ENCODE data around the gene HCN2.
"Not testable (repeated sequence)": the region's sequence is repeated elsewhere in the genome, so short reads cannot be mapped to it uniquely, and the experiment has no call there.

HCN2 gene

DNA sequence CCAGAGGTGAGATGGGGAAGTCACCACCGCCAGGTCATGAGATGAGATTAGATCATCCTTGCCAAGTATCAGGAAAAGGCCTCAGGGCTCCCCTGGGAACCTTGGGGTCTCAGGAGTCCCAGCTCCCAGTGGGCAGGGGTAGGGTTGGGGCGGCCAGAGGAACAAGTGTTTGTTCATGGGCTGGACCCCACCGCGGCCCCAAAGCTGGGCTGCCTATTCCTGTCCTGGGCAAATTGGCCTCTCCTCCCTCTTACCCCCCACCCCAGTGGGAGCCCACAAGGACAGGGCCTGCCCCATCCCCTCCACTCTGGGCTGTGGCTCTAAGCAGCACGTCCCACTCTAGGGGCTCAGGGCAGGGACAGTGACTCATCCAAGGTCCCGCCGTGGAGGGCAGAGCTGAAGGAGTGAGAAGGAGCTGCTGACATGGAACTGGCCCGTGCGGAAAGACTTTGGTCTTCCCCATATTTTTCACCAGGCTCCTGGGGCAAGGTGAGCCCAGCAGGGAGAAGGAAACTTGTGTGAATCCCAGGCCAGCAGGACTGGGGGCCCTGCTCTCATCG is 4.0 kb upstream of the HCN2 start:
- no peak for DNase-seq (ENCODE audit: low spot score)

- DNase-seq (ENCODE audit: low spot score): peak; percentile 91
Measured at GRCh38 chr19:588093-588740, 1.5 kb upstream of the HCN2 start.

GRCh38 chr19:588741-589692 is 664 bp upstream of the HCN2 start:
- DNase-seq (ENCODE audit: low spot score): no peak

- peak; percentile 70 for DNase-seq (ENCODE audit: low spot score)
Measured at GRCh38 chr19:590396-590745, 690 bp downstream of the HCN2 start.

DNA sequence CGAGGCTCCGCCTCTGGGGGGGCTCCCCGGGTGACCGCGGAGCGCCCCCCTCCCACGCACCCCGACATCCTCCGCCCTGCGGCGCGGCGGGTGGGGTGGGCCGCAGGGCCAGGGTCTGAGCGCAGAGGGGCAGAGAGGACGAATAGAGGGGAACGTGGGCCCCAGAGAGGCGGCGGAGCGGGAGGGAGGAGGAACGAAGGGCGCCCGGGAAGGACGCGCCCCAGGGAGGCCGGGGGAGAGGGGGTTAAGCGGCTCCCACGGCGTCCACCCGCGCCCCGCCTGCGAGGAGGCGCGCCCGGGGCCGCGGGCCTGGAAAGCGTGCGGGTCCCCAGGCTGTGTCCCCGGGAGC is 1.0 kb downstream of the HCN2 start:
- DNase-seq (ENCODE audit: low spot score): no peak

- no peak for DNase-seq (ENCODE audit: low spot score)
Measured at GRCh38 chr19:591099-591958, 1.6 kb downstream of the HCN2 start.

DNA sequence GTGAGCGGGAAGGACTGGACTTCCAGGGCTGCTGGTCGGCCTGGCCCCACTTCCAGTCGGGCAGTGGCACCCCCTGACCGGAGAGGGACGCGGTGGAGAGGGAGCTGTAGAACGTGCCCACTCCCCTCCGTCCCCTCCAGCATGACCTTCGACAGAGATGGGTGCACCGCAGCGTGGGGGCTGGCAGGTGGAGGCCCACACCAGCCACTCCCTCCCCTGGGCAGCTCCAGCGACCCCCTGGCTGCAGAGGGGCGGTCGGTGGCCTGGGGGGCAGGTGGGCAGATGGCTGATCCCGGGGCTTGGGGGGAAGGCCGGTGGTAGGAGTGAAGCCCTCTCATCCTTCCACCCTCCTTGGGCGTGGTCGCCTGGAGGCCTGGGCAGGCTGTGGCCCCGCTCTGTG is 2.4 kb downstream of the HCN2 start:
- DNase-seq (ENCODE audit: low spot score): no peak

- DNase-seq (ENCODE audit: low spot score): no peak
Measured at GRCh38 chr19:593055-593454, 3.4 kb downstream of the HCN2 start.

- DNase-seq (ENCODE audit: low spot score): no peak
Measured at GRCh38 chr19:593505-593904, 3.8 kb downstream of the HCN2 start.

- DNase-seq (ENCODE audit: low spot score): no peak
Measured at GRCh38 chr19:594265-594870, 4.7 kb downstream of the HCN2 start.

DNA sequence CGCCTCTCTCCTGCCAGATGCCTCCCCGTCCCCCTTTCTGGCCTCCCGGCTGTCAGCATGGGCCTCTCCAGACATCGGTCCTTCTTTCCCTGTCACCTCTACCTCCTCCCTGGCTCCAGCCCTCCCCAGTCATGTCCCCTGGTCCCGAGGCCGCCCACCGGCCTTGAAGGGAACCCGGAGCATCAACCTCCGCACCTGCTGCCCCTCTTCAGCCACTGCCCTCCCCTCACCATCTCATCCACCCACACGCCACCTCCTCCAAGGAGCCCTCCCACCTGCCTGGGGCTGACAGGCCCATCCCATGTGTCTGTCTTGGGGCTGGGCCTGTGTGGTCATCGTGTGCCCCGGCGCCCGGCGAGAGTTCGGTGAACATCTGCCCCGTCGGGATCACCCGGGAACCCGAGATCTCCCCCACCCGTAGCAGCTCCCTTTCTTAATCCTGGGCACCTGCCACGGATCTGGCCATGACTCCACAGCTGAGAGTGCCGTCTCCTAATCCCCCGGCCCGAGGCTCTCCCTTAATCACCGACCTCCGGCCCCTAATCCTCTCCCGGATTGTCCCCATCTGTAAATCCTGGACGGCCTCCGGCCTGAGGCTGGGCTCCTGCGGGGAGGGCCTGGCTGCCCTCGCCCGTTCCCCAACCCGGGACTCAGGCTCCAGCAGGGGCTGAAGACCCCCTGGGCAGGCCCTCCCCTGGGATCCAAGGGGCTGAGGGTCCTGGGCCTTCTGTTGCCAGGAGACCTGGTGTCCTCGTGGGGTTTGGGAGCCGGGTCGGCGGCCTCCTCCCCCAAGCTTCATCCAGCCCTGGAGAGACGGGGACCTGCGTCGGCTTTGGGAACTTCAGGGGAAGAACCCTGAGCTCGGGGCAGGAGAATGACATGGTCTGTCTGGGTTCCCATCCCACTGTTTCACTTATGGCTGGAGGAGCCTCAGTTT is 5.9 kb downstream of the HCN2 start:
- DNase-seq (ENCODE audit: low spot score): peak; percentile 81

- DNase-seq (ENCODE audit: low spot score): no peak
Measured at GRCh38 chr19:596263-596655, 6.6 kb downstream of the HCN2 start.

DNA sequence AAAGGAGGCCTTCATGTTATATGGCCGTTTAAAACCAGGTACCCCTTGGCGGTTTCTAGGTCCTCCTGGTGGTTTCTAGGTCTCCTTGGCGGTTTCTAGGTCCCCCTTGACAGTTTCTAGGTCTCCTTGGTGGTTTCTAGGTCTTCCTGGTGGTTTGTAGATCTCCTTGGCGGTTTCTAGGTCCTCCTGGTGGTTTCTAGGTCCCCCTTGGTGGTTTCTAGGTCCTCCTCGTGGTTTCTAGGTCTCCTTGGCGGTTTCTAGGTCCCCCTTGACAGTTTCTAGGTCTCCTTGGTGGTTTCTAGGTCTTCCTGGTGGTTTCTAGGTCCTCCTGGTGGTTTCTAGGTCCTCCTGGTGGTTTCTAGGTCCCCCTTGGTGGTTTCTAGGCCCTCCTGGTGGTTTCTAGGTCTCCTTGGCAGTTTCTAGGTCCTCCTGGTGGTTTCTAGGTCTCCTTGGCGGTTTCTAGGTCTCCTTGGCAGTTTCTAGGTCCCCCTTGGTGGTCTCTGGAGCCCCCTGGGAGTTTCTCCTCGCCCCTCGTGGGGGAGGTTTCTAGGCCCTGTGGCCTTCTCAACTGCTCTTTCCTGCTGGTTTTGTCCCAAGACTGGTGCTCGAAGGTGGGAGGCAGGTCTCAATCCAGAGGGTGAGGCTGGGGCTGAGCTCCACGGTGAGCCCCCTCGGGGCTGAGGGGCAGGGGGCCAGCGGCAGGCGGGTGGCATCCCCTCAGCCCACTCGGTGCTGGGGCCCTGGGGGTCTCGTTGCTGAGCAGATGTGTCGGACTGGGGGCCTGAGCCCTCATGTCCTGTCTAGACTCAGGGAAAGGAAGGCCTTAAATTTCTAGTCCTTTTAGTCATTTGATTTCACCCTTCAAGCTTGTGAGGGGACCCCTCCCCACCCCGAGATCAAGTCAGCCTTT is 8.0 kb downstream of the HCN2 start:
- DNase-seq (ENCODE audit: low spot score): no peak

- no peak for DNase-seq (ENCODE audit: low spot score)
Measured at GRCh38 chr19:601310-601709, 11.6 kb downstream of the HCN2 start.

- DNase-seq (ENCODE audit: low spot score): no peak
Measured at GRCh38 chr19:601790-602189, 12.1 kb downstream of the HCN2 start.

DNA sequence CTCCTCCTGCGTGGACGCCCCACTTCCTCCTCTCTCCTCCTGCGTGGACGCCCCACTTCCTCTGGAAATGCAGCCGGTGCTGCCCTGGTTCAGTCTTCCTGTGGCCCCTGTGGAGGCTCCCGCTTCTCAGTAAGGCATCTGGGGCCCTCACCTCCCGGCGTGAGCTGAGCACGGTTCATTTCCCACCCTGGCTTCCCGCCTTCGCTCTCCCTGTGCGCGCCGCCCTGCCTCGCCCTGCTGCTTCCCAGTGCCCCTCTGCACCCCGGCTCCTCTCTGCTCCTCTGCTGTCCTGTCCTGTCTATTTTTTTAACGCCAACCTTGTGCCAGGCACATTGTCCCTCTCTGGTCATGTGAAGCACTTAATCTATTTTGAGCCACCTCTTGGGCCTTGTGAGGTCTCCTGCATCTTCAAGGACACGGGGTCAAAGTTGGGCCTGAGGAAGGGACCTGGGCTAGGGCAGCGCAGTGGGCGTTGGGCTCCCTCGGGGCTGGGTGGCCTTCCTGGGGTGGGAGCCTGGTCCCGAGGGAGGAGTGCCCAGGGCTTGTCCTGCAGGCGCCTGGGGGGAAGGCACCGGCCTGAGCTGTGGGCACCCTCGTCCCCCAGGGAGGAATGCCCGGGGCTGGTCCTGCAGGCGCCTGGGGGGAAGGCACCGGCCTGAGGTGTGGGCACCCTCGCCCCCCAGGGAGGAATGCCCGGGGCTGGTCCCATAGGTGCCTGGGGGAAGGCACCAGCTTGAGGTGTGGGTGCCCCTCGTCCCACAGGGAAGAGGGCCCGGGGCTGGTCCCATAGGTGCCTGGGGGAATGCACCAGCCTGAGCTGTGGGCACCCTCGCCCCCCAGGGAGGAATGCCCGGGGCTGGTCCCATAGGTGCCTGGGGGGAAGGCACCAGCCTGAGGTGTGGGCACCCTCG is 13.0 kb downstream of the HCN2 start:
- no peak for DNase-seq (ENCODE audit: low spot score)

DNA sequence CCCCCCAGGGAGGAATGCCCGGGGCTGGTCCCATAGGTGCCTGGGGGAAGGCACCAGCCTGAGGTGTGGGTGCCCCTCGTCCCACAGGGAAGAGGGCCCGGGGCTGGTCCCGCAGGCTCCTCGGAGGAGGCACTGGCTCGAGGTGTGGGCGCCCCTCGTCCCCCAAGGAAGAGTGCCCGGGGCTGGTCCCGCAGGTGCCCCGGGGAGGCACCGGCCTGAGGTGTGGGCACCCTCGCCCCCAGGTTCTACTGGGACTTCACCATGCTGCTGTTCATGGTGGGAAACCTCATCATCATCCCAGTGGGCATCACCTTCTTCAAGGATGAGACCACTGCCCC is 13.6 kb downstream of the HCN2 start:
- DNase-seq (ENCODE audit: low spot score): not testable (repeated sequence)

DNA sequence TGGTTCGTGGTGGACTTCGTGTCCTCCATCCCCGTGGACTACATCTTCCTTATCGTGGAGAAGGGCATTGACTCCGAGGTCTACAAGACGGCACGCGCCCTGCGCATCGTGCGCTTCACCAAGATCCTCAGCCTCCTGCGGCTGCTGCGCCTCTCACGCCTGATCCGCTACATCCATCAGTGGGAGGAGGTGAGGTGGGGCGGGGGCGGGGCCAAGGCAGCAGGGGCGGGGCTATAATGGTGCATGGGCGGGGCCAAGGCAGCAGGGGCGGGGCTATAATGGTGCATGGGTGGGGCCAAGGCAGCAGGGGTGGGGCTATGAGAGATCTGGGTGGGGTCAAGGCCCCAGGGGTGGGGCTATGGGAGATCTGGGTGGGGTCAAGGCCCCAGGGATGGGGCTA is 14.1 kb downstream of the HCN2 start:
- DNase-seq (ENCODE audit: low spot score): not testable (repeated sequence)

DNA sequence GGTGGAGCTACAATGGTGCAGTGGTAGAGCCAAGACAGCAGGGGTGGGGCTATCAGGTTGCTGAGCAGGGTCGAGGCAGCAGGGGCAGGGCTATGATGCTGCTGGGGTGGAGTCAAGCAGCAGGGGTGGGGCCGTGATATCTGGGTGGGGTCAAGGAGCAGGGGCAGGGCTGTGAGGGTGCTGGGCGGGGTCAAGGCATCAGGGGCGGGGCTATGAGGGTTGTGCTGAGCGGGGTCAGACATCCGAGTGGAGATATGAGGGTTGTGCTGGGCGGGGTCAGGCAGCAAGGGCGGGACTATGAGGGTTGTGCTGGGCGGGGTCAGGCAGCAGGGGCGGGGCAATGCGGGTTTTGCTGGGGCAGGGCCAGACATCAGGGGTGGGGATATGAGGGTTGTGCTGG is 14.7 kb downstream of the HCN2 start:
- DNase-seq (ENCODE audit: low spot score): peak; percentile 69
